Activated CD4-positive, alpha-beta T cell treated with anti-CD3 and anti-CD28 coated beads, Interleukin-2, amount 10 ng/mL, durations not matched to agents 7 days and 5 days (primary cell): ENCODE results near the gene ITGA4. TPM values are rescaled to one million over a fixed set of nuclear protein-coding genes. Genes with fewer than 3 reads are reported as not detected.

Experiments
- CTCF ChIA-PET: fragments of 350-600 bp; sonication (Branson Sonifier 250); formaldehyde crosslinking; loops from one replicate; lab custom pipeline; 2021; ENCODE audit warnings: antibody characterized with exemption; lab: Charles Lee
- POLR2A ChIA-PET: fragments of 350-600 bp; sonication (Branson Sonifier 250); formaldehyde crosslinking; loops from one replicate; lab custom pipeline; 2021; ENCODE audit warnings: antibody characterized with exemption; lab: Charles Lee
- DNase-seq: peaks from one replicate; pipeline ENCODE4 v3.0.0-alpha.2; 2020
- H3K27ac Mint-ChIP-seq: one replicate; pipeline ENCODE4 v1.8.0; 2021; ENCODE audit warnings: mild to moderate bottlenecking, moderate library complexity, mixed read lengths
- H3K27me3 Mint-ChIP-seq: one replicate; pipeline ENCODE4 v1.8.0; 2021; ENCODE audit warnings: mixed read lengths
- H3K36me3 Mint-ChIP-seq: one replicate; pipeline ENCODE4 v1.8.0; 2021; ENCODE audit warnings: low read depth, mixed read lengths
- H3K4me1 Mint-ChIP-seq: one replicate; pipeline ENCODE4 v1.8.0; 2021; ENCODE audit warnings: mixed read lengths
- H3K4me3 Mint-ChIP-seq: one replicate; pipeline ENCODE4 v1.8.0; 2021; ENCODE audit warnings: mild to moderate bottlenecking, moderate library complexity, mixed read lengths
- H3K9me3 Mint-ChIP-seq: one replicate; pipeline ENCODE4 v1.8.0; 2021; ENCODE audit warnings: mixed read lengths
- total RNA-seq, 2 experiments: library from RNA; stranded (reverse); gene quantifications; one replicate each; pipeline ENCODE4 v1.2.3, GENCODE V29; 2021

Gene ITGA4
- total RNA-seq, 2 experiments from 2014 or later: 160 to 163 TPM

DNA sequence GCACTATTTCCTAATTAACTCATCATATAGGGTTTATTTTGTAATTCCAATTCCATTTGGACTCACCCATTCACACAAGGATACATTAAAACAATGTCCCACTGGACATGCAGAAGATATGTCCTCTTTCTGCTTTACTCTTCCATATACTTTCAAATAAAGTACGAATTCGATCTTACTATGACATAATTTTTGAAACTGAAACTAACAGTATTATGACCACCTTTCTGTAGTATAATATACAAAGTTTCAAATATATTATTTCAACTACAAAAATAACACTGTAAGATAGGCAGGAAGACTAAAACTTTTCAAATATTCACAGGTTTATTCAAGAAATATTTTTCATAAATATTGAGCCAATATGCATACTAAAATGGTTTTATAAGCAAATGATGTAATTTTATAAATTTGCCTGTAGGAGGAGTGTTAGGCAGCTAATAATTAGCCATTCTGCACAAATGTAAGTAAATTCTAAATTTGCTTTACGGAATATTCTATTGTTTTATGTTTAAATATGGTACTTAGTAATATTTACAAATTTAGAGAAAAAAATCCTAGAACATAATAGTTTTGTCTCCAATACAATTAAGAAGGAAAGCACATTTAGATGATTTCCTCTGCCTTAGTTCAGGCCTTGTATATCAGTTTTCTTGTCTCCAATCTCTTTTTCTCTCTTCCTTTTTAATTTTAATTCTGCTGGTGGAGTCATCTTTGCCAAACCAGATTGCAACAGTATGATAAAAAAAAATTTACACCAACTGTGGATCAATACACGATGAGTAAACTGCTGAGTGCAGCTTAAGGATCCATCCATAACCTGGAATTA is 113.9 kb downstream of the ITGA4 start:
- ChIA-PET POLR2A (no interaction called here), CTCF (no interaction called here)
- no peak for DNase-seq
- Mint-ChIP-seq H3K27ac (no peak overlapping the region), H3K36me3 (no peaks in the 10 kb centered on the region), H3K9me3 (no peaks in the 10 kb centered on the region), H3K27me3 (peaks cover 11% of the 10 kb centered on the region), H3K4me1 (peaks cover 5% of the 10 kb centered on the region), H3K4me3 (no peak overlapping the region)

- H3K27ac Mint-ChIP-seq: no peak overlapping the region
- H3K9me3 Mint-ChIP-seq: no peaks in the 10 kb centered on the region
- ChIA-PET CTCF (interaction anchor here (0.8 to 1.2 kb wide), 2 partner anchors 11 to 98 kb away, joined by 3 to 4 read pairs; no protein-coding TSS in a partner anchor), POLR2A (no interaction called here)
- peaks cover 11% of the 10 kb centered on the region for H3K27me3 Mint-ChIP-seq
- H3K36me3 Mint-ChIP-seq: no peaks in the 10 kb centered on the region
- no peak overlapping the region for H3K4me3 Mint-ChIP-seq
- peaks cover 1% of the 10 kb centered on the region for H3K4me1 Mint-ChIP-seq
- no peak for DNase-seq
Measured at GRCh38 chr2:181573140-181573736, 116.1 kb downstream of the ITGA4 start.

- ChIA-PET POLR2A (no interaction called here), CTCF (no interaction called here)
- Mint-ChIP-seq H3K4me1 (peaks cover 1% of the 10 kb centered on the region), H3K36me3 (no peaks in the 10 kb centered on the region), H3K27ac (no peak overlapping the region), H3K9me3 (no peaks in the 10 kb centered on the region), H3K4me3 (no peak overlapping the region), H3K27me3 (peaks cover 11% of the 10 kb centered on the region)
- DNase-seq: no peak
Measured at GRCh38 chr2:181574321-181574720, 117.1 kb downstream of the ITGA4 start.

GRCh38 chr2:181575024-181575649 is 118.0 kb downstream of the ITGA4 start:
- Mint-ChIP-seq H3K4me3 (no peak overlapping the region), H3K27ac (no peak overlapping the region), H3K4me1 (peaks cover 1% of the 10 kb centered on the region), H3K36me3 (no peaks in the 10 kb centered on the region), H3K9me3 (no peaks in the 10 kb centered on the region), H3K27me3 (peaks cover 11% of the 10 kb centered on the region)
- POLR2A ChIA-PET: no interaction called here
- CTCF ChIA-PET: no interaction called here
- no peak for DNase-seq

DNA sequence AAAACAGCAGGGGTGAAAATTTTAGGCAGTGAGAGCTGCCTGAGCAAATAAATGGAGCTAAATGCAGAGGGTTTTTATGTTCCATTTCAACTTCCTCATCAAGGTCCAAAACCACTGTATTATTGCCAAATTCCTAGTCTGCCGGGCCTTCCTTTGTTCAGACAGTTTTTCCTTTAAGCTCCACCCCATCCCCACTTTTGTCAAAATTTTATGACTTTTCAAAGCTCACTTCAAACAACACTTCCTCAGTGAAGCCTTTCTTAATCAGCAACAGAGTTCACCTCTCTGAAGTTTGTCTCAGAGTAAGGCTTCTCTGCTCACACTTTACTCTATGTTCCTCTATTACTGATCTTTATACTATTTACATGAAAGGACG is 118.5 kb downstream of the ITGA4 start:
- ChIA-PET POLR2A (no interaction called here), CTCF (no interaction called here)
- H3K27ac Mint-ChIP-seq: no peak overlapping the region
- DNase-seq: no peak
- peaks cover 1% of the 10 kb centered on the region for H3K4me1 Mint-ChIP-seq
- H3K4me3 Mint-ChIP-seq: no peak overlapping the region
- no peaks in the 10 kb centered on the region for H3K36me3 Mint-ChIP-seq
- no peaks in the 10 kb centered on the region for H3K9me3 Mint-ChIP-seq
- peaks cover 11% of the 10 kb centered on the region for H3K27me3 Mint-ChIP-seq

- CTCF ChIA-PET: interaction anchor here (0.9 kb wide), 1 partner anchor 9 kb away, joined by 3 read pairs; no protein-coding TSS in a partner anchor
- no peaks in the 10 kb centered on the region for H3K9me3 Mint-ChIP-seq
- H3K27ac Mint-ChIP-seq: no peak overlapping the region
- no peak for DNase-seq
- no peaks in the 10 kb centered on the region for H3K36me3 Mint-ChIP-seq
- POLR2A ChIA-PET: no interaction called here
- H3K4me1 Mint-ChIP-seq: no peaks in the 10 kb centered on the region
- peaks cover 11% of the 10 kb centered on the region for H3K27me3 Mint-ChIP-seq
- H3K4me3 Mint-ChIP-seq: no peak overlapping the region
Measured at GRCh38 chr2:181576431-181576830, 119.2 kb downstream of the ITGA4 start.

GRCh38 chr2:181578829-181579228 is 121.6 kb downstream of the ITGA4 start:
- H3K27me3 Mint-ChIP-seq: peaks cover 4% of the 10 kb centered on the region
- H3K27ac Mint-ChIP-seq: no peak overlapping the region
- no peak for DNase-seq
- CTCF ChIA-PET: no interaction called here
- H3K9me3 Mint-ChIP-seq: no peaks in the 10 kb centered on the region
- no peaks in the 10 kb centered on the region for H3K4me1 Mint-ChIP-seq
- H3K4me3 Mint-ChIP-seq: no peak overlapping the region
- no peaks in the 10 kb centered on the region for H3K36me3 Mint-ChIP-seq
- POLR2A ChIA-PET: no interaction called here

DNA sequence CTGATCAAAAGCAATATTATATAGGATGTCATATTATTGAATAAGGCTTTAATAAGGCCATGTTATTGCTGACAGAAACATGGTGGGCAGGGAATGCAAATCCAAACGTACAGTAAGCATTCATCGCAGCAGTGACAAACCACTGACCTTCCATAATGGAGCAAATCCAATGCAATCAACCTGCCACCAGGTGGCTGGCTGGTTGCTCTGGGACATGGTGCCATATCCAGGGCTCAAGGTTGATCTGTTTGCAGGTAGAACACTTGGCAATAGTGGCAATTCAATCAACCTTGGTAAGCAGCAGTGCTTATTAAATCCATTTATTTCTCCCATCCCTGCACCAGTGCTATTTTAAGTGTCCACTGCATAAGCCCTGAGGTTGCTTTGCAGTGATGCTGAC is 124.3 kb downstream of the ITGA4 start:
- Mint-ChIP-seq H3K36me3 (no peaks in the 10 kb centered on the region), H3K27me3 (peaks cover 7% of the 10 kb centered on the region), H3K9me3 (no peaks in the 10 kb centered on the region), H3K27ac (no peak overlapping the region), H3K4me1 (peaks cover 10% of the 10 kb centered on the region), H3K4me3 (no peak overlapping the region)
- no peak for DNase-seq
- ChIA-PET CTCF (no interaction called here), POLR2A (no interaction called here)

DNA sequence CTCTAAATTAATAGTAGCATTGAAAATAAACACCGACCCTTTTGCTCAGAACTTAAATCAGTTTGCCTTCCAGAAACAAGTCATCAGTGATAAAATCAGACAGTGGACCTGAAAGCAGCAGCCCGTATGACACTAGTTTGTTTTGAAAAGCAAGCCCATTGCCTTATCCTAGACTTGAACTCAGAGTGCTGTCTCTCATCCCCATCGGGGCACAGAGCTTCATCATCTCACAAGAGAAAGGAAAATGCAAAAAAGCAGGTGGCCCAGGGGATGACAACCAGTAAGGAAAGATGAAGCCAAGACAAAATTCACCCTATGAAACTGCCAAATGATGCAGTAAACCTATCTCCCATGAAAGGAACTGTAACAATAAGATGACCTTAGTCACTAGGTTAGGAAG is 128.5 kb downstream of the ITGA4 start:
- no peak for DNase-seq
- no peak overlapping the region for H3K27ac Mint-ChIP-seq
- ChIA-PET POLR2A (no interaction called here), CTCF (interaction anchor here (1.3 kb wide), 1 partner anchor 9 kb away, joined by 3 read pairs; no protein-coding TSS in a partner anchor)
- H3K27me3 Mint-ChIP-seq: peaks cover 15% of the 10 kb centered on the region
- H3K36me3 Mint-ChIP-seq: no peaks in the 10 kb centered on the region
- peaks cover 17% of the 10 kb centered on the region for H3K4me1 Mint-ChIP-seq
- no peak overlapping the region for H3K4me3 Mint-ChIP-seq
- no peaks in the 10 kb centered on the region for H3K9me3 Mint-ChIP-seq

Other genes starting within 250 kb of the ITGA4 start
- gene CERKL, start 199.7 kb downstream of the ITGA4 start, total RNA-seq: not detected
- not detected for gene NEUROD1, start 223.1 kb downstream of the ITGA4 start, total RNA-seq